Adrenal gland (tissue), 12 donors: ENCODE results near the gene MTARC1. TPM values are rescaled to one million over a fixed set of nuclear protein-coding genes. Genes with fewer than 3 reads are reported as not detected.

Experiments used
- DNase-seq, 7 donors: peaks; one replicate each; pipeline ENCODE4 v3.0.0-alpha.2; 2019 to 2020
- H3K27ac ChIP-seq, 5 donors: fragments of 200-600 bp; sonication (generic) in 4 of 5; 1 replicate in 3 of 5; 2 replicates in 2 of 5; pipeline versions ENCODE4 v1.5.1 to v1.8.0; 2016 to 2020; ENCODE audit warnings: mild to moderate bottlenecking in 1 of 5
- H3K27me3 ChIP-seq: fragments of 200-600 bp; 2 replicates; pipeline ENCODE4 v1.8.0; 2021
- H3K36me3 ChIP-seq, 2 donors: fragments of 200-600 bp; replicated peaks in 1 of 2; 1 replicate in 1 of 2; 2 replicates in 1 of 2; pipeline versions ENCODE4 v1.5.1 to v1.8.0; 2018 to 2022
- H3K4me1 ChIP-seq, 2 donors: fragments of 200-600 bp; replicated peaks in 1 of 2; 1 replicate in 1 of 2; 2 replicates in 1 of 2; pipeline versions ENCODE4 v1.5.1 to v1.8.0; 2018 to 2021
- H3K4me3 ChIP-seq, 4 donors: fragments of 200-600 bp; sonication (generic) in 3 of 4; one replicate each; pipeline ENCODE4 v1.5.1; 2016 to 2018
- H3K9me3 ChIP-seq, 3 donors: fragments of 200-600 bp; sonication (generic) in 1 of 3; replicated peaks in 1 of 3; 1 replicate in 2 of 3; 2 replicates in 1 of 3; pipeline versions ENCODE4 v1.5.1 to v1.8.0; 2016 to 2021
- CTCF ChIP-seq, 6 experiments: fragments of 450-650 bp in 4 of 6; fragments of 200-600 bp in 2 of 6; sonication (generic) in 1 of 6; IDR thresholded peaks; 1 replicate in 5 of 6; 2 replicates in 1 of 6; pipeline versions ENCODE4 v1.5.1 to v1.8.0; 2016 to 2021; ENCODE audit warnings: antibody characterized with exemption in 6 of 6, mild to moderate bottlenecking in 2 of 6, moderate library complexity in 1 of 6
- POLR2A ChIP-seq, 2 donors: fragments of 450-650 bp; IDR thresholded peaks; one replicate each; pipeline ENCODE4 v1.6.1; 2017; ENCODE audit warnings: antibody characterized with exemption in 2 of 2, mild to moderate bottlenecking in 2 of 2, moderate library complexity in 1 of 2
- WGBS, 4 donors: extraction: QIAGEN DNeasy Blood & Tissue Kit in 2 of 4; methylation state at CpG; one replicate each; pipeline versions ENCODE4 v1.1.5 to v1.1.7; 2013 to 2017; 5-methylcytosine and 5-hydroxymethylcytosine counted together
- intact Hi-C, 2 donors: fragments of 100-400 bp; cut with DNase I; formaldehyde crosslinking; loops; one replicate each; pipeline versions ENCODE4 v1.14.1 to v1.15.0; 2022 to 2023
- polyA plus RNA-seq, 3 donors: library from polyadenylated mRNA; stranded (reverse); fragments of 200-250 nt in 2 of 3; fragments of 350-450 nt in 1 of 3; fragmentation: Illumina TruSeq in 1 of 3; extraction: RNeasy Lipid Tissue Mini Kit (QIAGEN cat#74804) in 1 of 3; gene quantifications; one replicate each; pipeline ENCODE4 v1.2.3, GENCODE V29; 2013 to 2014
- total RNA-seq, 9 donors: library from RNA; depleted of rRNA in 4 of 9; stranded (reverse); fragments of >200 nt in 4 of 9; fragments of 120-200 nt in 1 of 9; fragmentation: NEBNext Ultra II Directional in 1 of 9; extraction: Animal tissue kit (Norgen Biotek cat#: 25700) in 1 of 9; gene quantifications; one replicate each; pipeline versions ENCODE4 v1.1.0 to v1.2.4, GENCODE V29; 2013 to 2023
- donor health status: healthy with polysubstance abuse.
- donor health status: Bipolar disorder and iron deficiency.
- donor health status: DM: yes; HTN: yes; CAD: no.
- donor health status: DM: no; HTN: no; CAD: no.
- donor health status: DM: no; HTN: no; CAD: no.
- donor health status: DM: yes; HTN: yes; CAD: no.

Gene MTARC1
- total and polyA plus RNA-seq, 12 donors = 5.3 to 26.1 (median 10.1) TPM

GRCh38 chr1:220797044-220797443 is 10.3 kb downstream of the MTARC1 start:
- no peak for DNase-seq
- no peaks in the 10 kb centered on the region for H3K9me3 ChIP-seq
- TF ChIP-seq POLR2A (IDR thresholded peaks at IDR 0.05) (no peak), CTCF (IDR thresholded peaks at IDR 0.05) (no peak)
- no peaks in the 10 kb centered on the region for H3K4me1 ChIP-seq
- no peak overlapping the region for H3K4me3 ChIP-seq
- H3K27me3 ChIP-seq = no peaks in the 10 kb centered on the region
- no peak overlapping the region for H3K27ac ChIP-seq
- no peaks in the 10 kb centered on the region for H3K36me3 ChIP-seq
- intact Hi-C loops = no loop called here

GRCh38 chr1:220797553-220797952 is 10.8 kb downstream of the MTARC1 start:
- Histone ChIP-seq H3K36me3 (no peaks in the 10 kb centered on the region), H3K27me3 (no peaks in the 10 kb centered on the region), H3K9me3 (no peaks in the 10 kb centered on the region), H3K4me1 (no peaks in the 10 kb centered on the region), H3K4me3 (no peak overlapping the region), H3K27ac (no peak overlapping the region)
- TF ChIP-seq CTCF (IDR thresholded peaks at IDR 0.05) = no peak
- TF ChIP-seq POLR2A (IDR thresholded peaks at IDR 0.05) = no peak
- no peak for DNase-seq
- WGBS, 4 donors = 90 to 98% (median 96%) methylated on average over 3 of the region's 3 CpGs
- intact Hi-C loops = no loop called here

- no peak for DNase-seq
- Histone ChIP-seq H3K4me3 (no peak overlapping the region), H3K4me1 (no peaks in the 10 kb centered on the region), H3K27me3 (no peaks in the 10 kb centered on the region), H3K36me3 (no peaks in the 10 kb centered on the region), H3K27ac (no peak overlapping the region), H3K9me3 (no peaks in the 10 kb centered on the region)
- TF ChIP-seq CTCF (IDR thresholded peaks at IDR 0.05) (no peak), POLR2A (IDR thresholded peaks at IDR 0.05) (no peak)
- intact Hi-C loops = no loop called here
- 88 to 100% (median 97%) methylated on average over 1 to 2 of the region's 2 CpGs for WGBS, 4 donors
Observed at GRCh38 chr1:220798338-220798737, 11.6 kb downstream of the MTARC1 start.

GRCh38 chr1:220800262-220800661 is 13.5 kb downstream of the MTARC1 start:
- WGBS, 4 donors = 91 to 95% (median 92%) methylated on average over 6 of the region's 6 CpGs
- no peaks in the 10 kb centered on the region for H3K4me1 ChIP-seq
- no peak for DNase-seq
- TF ChIP-seq CTCF (IDR thresholded peaks at IDR 0.05) = no peak
- TF ChIP-seq POLR2A (IDR thresholded peaks at IDR 0.05) = no peak
- H3K4me3 ChIP-seq = no peak overlapping the region
- no peaks in the 10 kb centered on the region for H3K9me3 ChIP-seq
- no peaks in the 10 kb centered on the region for H3K27me3 ChIP-seq
- H3K27ac ChIP-seq = no peak overlapping the region
- H3K36me3 ChIP-seq = peaks cover 0 to 3% of the 10 kb centered on the region in 2 donors
- intact Hi-C loops = no loop called here
